ENCODE data around the gene PACSIN1. TPM values are rescaled to one million over a fixed set of nuclear protein-coding genes. Genes with fewer than 3 reads are reported as not detected.

Gene PACSIN1
- total RNA-seq, 2 experiments from 2014 or later: 19.3 to 88.4 TPM

DNA sequence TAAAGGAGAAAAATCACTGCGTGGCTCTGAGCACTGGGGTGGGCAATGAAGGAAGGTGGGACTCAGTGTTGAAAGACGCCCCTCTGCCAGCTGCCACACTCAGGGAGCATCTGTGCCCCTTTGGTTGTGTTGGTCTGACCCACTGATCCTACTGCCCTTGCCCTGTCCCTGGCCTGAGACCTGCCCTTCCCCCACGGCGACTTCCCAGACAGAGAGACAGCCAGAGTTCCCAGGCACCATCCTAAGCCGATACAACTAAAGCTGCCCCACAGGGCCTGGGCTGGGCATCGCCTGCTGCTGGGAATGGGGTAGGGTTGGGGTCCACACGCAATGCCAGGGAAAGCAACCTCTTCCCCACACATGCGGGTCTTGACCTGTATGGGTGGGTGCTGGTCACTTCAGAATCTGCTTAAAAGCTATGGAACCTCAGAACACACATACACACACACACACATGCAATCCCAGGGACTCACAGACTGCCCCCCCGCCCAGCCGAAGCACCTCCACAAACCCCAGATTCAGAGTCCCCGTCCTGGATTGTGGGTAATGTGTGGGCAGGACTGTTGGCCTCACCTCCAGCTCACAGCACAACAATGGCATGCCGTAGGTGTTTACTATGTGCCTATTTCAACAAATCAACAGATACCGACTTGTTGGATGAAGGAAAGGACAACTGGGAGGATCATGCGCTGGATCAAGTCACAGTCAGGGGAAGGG, 101.1 kb downstream of the PACSIN1 start:
- Histone ChIP-seq H3K27ac (ENCODE audit: low read depth, low read length, poor library complexity, severe bottlenecking) (no peak overlapping the region), H3K4me1 (ENCODE audit: insufficient read depth, low read length, poor library complexity, severe bottlenecking) (no peaks in the 10 kb centered on the region), H4K20me1 (ENCODE audit: insufficient read depth, low read length) (no peaks in the 10 kb centered on the region), H3K9me3 (ENCODE audit: low read length) (no peaks in the 10 kb centered on the region), H3K4me3 (ENCODE audit: low read depth, low read length, poor library complexity, severe bottlenecking) (no peak overlapping the region), H2AFZ (ENCODE audit: low read length) (no peak overlapping the region), H3K36me3 (ENCODE audit: insufficient read depth, low read length) (no peaks in the 10 kb centered on the region), H3K4me2 (ENCODE audit: low read length) (no peak overlapping the region), H3K9me2 (ENCODE audit: insufficient read depth, low read length) (no peaks in the 10 kb centered on the region), H3K79me2 (ENCODE audit: insufficient read depth, low read depth, low read length) (no peaks in the 10 kb centered on the region)
- intact Hi-C loops (cut with micrococcal nuclease; ENCODE audit: unreplicated experiment): no loop called here
- no peak for DNase-seq (ENCODE audit: low spot score)
- BruUV-seq (replicated peaks): no TSS peak
- ChIA-PET CTCF (ENCODE audit: unreplicated experiment) (interaction anchor here (0.6 kb wide), 1 partner anchor 599 kb away, joined by 3 read pairs; no protein-coding TSS in a partner anchor), POLR2A (interaction anchor here (0.5 to 0.7 kb wide), 2 partner anchors 335 to 1170 kb away, joined by 3 read pairs; no protein-coding TSS in a partner anchor)
- no peak for TF ChIP-seq EZH2phosphoT487 (IDR thresholded peaks at IDR 0.05; ENCODE audit: borderline replicate concordance, low read depth, low read length)
- TF ChIP-seq, protein P1, sequence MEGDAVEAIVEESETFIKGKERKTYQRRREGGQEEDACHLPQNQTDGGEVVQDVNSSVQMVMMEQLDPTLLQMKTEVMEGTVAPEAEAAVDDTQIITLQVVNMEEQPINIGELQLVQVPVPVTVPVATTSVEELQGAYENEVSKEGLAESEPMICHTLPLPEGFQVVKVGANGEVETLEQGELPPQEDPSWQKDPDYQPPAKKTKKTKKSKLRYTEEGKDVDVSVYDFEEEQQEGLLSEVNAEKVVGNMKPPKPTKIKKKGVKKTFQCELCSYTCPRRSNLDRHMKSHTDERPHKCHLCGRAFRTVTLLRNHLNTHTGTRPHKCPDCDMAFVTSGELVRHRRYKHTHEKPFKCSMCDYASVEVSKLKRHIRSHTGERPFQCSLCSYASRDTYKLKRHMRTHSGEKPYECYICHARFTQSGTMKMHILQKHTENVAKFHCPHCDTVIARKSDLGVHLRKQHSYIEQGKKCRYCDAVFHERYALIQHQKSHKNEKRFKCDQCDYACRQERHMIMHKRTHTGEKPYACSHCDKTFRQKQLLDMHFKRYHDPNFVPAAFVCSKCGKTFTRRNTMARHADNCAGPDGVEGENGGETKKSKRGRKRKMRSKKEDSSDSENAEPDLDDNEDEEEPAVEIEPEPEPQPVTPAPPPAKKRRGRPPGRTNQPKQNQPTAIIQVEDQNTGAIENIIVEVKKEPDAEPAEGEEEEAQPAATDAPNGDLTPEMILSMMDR (conservative IDR thresholded peaks at IDR 0.05; ENCODE audit: low read length): no peak

DNA sequence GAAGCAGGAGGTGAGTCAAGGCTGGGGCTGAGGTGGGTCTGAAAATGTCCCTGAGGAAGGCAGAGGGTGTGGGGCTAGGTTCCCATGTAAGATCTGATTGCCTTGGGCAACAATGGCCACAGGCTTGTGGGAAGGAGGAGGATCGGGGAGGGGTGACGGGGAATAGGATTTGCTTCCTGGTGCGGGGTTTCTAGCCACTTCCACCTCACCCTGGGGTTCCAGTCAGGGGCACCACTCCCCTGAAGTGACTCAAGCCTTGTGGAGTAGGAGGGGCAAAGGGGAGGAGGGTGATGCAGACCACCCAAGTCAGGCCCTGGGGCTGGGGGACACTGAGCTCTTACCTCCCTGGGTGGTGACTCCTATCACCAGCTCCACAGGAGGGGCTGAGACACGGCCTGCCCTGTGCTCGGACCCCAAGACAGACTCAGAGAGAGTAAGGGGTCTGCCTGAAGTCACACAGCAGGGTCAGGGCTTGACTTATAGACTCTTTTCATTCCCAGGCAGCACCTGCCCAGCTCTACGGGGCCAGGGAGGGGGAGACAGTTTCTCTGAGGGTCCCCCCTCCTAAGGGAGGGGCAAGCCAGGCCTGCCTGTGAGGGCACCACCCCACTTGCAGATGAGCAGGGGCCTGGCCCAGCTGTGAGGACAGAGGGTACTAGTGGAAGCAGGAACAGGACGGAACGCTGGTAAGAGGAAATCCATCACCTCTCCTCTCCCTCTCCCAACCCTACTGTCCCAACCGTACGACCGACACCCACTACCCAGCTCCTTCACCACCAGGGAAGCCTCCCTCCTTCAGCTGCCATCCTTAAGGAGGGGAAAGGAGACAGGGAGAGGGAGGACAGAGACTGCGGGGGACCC, 102.7 kb downstream of the PACSIN1 start:
- no peaks in the 10 kb centered on the region for H3K9me3 ChIP-seq (ENCODE audit: low read length)
- no peak for TF ChIP-seq EZH2phosphoT487 (IDR thresholded peaks at IDR 0.05; ENCODE audit: borderline replicate concordance, low read depth, low read length)
- TF ChIP-seq, protein P1 (conservative IDR thresholded peaks at IDR 0.05; ENCODE audit: low read length): no peak
- H3K27ac ChIP-seq (ENCODE audit: low read depth, low read length, poor library complexity, severe bottlenecking): no peak overlapping the region
- DNase-seq (ENCODE audit: low spot score): no peak
- H3K36me3 ChIP-seq (ENCODE audit: insufficient read depth, low read length): no peaks in the 10 kb centered on the region
- H3K4me1 ChIP-seq (ENCODE audit: insufficient read depth, low read length, poor library complexity, severe bottlenecking): no peaks in the 10 kb centered on the region
- POLR2A ChIA-PET: no interaction called here
- H3K4me3 ChIP-seq (ENCODE audit: low read depth, low read length, poor library complexity, severe bottlenecking): no peak overlapping the region
- no peaks in the 10 kb centered on the region for H3K9me2 ChIP-seq (ENCODE audit: insufficient read depth, low read length)
- no TSS peak for BruUV-seq (replicated peaks)
- no peak overlapping the region for H3K4me2 ChIP-seq (ENCODE audit: low read length)
- H2AFZ ChIP-seq (ENCODE audit: low read length): no peak overlapping the region
- H3K79me2 ChIP-seq (ENCODE audit: insufficient read depth, low read depth, low read length): no peaks in the 10 kb centered on the region
- CTCF ChIA-PET (ENCODE audit: unreplicated experiment): interaction anchor here (0.6 kb wide), 1 partner anchor 575 kb away, joined by 3 read pairs; no protein-coding TSS in a partner anchor
- no peaks in the 10 kb centered on the region for H4K20me1 ChIP-seq (ENCODE audit: insufficient read depth, low read length)
- intact Hi-C loops (cut with micrococcal nuclease; ENCODE audit: unreplicated experiment): no loop called here

Data from OCI-LY7 (cell line).